T-helper 17 cell (primary cell): Measurements from ENCODE around the gene SLC6A8. TPM values are rescaled to one million over a fixed set of nuclear protein-coding genes. Genes with fewer than 3 reads are reported as not detected.
A peak's percentile ranks its signal among the peaks of the same experiment; 100 is the strongest.

ENCODE experiments used
- ATAC-seq: fragments of 150-1000 bp; cut with Tn5 transposase; 2 replicates; pipeline ENCODE4 v1.10.0; 2021; ENCODE audit warnings: mild to moderate bottlenecking, moderate library complexity
- DNase-seq, 3 donors: peaks; one replicate each; pipeline versions ENCODE4 v3.0.0 to v3.0.0-alpha.2; 2020 to 2021
- H3K9me3 ChIP-seq: one replicate; pipeline ENCODE4 v1.7.0; 2013; ENCODE audit warnings: low read length, mild to moderate bottlenecking; ENCODE audit not compliant: control insufficient read depth, poor library complexity, severe bottlenecking
- H3K27ac Mint-ChIP-seq: one replicate; pipeline ENCODE4 v1.8.0; 2022; ENCODE audit warnings: mild to moderate bottlenecking, moderate library complexity, mixed read lengths
- H3K27me3 Mint-ChIP-seq: one replicate; pipeline ENCODE4 v1.8.0; 2022; ENCODE audit warnings: mixed read lengths
- H3K36me3 Mint-ChIP-seq: one replicate; pipeline ENCODE4 v1.8.0; 2022; ENCODE audit warnings: low read depth, mixed read lengths
- H3K4me1 Mint-ChIP-seq: one replicate; pipeline ENCODE4 v1.8.0; 2022; ENCODE audit warnings: mild to moderate bottlenecking, mixed read lengths
- H3K4me3 Mint-ChIP-seq: one replicate; pipeline ENCODE4 v1.8.0; 2022; ENCODE audit warnings: mild to moderate bottlenecking, moderate library complexity, mixed read lengths
- total RNA-seq, 4 donors: library from RNA in 2 of 4; stranded (reverse) in 2 of 4; gene quantifications; one replicate each; pipeline ENCODE4 v1.2.3 and lab custom pipeline; 2022 to 2026

The SLC6A8 gene
- total RNA-seq, 2 donors from 2014 or later: 3.4 to 4.4 TPM

DNA sequence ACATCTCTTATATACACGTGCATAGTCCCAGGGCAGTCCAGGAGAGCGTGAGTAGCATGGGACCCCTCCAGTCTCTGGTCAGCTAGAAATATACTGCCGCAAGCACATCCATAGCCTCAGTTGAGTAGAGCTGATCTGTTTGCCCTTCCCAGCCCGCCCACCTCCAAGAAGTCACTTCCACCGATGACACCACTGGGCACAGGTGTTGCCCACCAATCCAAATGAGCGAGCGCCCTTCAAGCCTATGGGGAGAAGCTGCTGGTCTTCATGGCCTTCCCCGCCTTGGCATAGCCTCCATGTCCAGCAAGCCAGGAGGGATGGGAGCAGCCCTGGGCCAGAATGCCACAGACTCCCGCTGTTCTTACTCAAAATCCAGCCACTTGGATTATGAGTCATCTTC is 30.6 kb upstream of the SLC6A8 start:
- DNase-seq: no peak
- Mint-ChIP-seq H3K27ac (no peak overlapping the region), H3K4me3 (no peak overlapping the region), H3K27me3 (peaks cover 14% of the 10 kb centered on the region), H3K36me3 (no peaks in the 10 kb centered on the region), H3K4me1 (no peaks in the 10 kb centered on the region)
- ATAC-seq: no peak
- no peaks in the 10 kb centered on the region for H3K9me3 ChIP-seq

DNA sequence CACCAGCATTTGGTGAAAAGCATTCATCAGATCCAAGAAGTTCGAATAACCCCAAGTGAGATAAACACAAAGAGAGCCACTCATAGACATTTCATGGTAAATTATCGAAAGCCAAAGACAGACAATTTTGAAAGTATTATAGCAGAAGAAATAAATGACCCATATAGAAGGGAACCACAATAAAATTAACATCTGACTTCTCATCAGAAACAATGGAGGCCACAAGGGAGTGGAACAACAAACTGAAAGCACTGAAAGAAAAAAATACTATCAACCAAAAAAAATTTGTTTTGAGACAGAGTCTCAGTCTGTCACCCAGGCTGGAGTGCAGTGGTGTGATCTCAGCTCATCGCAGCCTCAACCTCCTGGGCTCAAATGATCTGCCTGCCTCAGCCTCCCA is 28.5 kb upstream of the SLC6A8 start:
- H3K36me3 Mint-ChIP-seq: no peaks in the 10 kb centered on the region
- ATAC-seq: no peak

DNA sequence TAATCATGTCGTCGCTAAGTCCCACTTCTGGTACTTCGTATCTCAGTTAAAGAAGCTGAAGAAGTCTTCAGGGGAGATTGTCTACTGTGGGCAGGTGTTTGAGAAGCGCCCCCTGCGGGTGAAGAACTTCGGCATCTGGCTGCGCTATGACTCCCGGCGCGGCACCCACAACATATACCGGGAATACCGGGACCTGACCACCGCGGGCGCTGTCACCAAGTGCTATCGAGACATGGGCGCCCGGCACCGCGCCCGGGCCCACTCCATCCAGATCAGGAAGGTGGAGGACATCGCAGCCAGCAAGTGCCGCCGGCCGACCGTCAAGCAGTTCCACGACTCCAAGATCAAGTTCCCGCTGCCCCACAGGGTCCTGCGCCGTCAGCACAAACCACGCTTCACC is 25.5 kb upstream of the SLC6A8 start:
- DNase-seq (peak; percentile 31 to 39 (median 36)), ATAC-seq (no peak)
- peaks cover 19% of the 10 kb centered on the region for H3K27me3 Mint-ChIP-seq
- H3K27ac Mint-ChIP-seq: no peak overlapping the region
- H3K36me3 Mint-ChIP-seq: no peaks in the 10 kb centered on the region
- no peaks in the 10 kb centered on the region for H3K9me3 ChIP-seq
- H3K4me1 Mint-ChIP-seq: peaks cover 2% of the 10 kb centered on the region
- no peak overlapping the region for H3K4me3 Mint-ChIP-seq

More for the DNA sequence above, 28.5 kb upstream of the SLC6A8 start:
- H3K9me3 ChIP-seq: no peaks in the 10 kb centered on the region
- Mint-ChIP-seq H3K4me1 (peaks cover 2% of the 10 kb centered on the region), H3K4me3 (no peak overlapping the region), H3K27me3 (peaks cover 19% of the 10 kb centered on the region), H3K27ac (no peak overlapping the region)
- no peak for DNase-seq

DNA sequence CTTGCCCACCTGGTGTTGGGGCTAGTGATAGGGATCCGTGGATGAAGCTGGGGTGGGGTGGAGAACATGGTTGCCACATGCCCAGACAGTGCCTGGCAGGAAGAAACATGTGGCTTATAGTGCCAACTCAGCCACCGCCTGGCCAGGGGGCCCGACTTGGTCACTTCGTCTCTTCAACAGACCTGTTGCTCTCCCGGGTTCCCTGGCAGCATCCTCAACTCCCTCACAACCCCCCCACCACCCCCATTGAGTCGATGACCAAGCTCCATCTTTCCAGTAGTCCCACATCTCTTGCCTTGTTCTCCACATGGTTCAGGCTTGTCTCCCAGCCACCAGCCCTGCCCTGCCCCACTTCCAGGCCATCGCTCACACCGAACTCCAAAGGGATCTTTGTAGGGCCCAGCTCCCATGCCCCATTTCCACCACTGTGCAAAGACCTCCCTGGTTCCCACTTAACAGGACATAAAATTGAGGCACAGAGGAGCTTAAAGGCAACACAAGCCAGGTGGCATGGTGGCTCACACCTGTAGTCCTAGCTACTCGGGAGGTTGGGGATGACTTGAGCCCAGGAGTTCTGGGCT is 21.9 kb upstream of the SLC6A8 start:
- no peaks in the 10 kb centered on the region for H3K9me3 ChIP-seq
- ATAC-seq: no peak
- Mint-ChIP-seq H3K27ac (no peak overlapping the region), H3K4me1 (peaks cover 11% of the 10 kb centered on the region), H3K36me3 (no peaks in the 10 kb centered on the region), H3K27me3 (peaks cover 24% of the 10 kb centered on the region), H3K4me3 (no peak overlapping the region)
- no peak for DNase-seq

DNA sequence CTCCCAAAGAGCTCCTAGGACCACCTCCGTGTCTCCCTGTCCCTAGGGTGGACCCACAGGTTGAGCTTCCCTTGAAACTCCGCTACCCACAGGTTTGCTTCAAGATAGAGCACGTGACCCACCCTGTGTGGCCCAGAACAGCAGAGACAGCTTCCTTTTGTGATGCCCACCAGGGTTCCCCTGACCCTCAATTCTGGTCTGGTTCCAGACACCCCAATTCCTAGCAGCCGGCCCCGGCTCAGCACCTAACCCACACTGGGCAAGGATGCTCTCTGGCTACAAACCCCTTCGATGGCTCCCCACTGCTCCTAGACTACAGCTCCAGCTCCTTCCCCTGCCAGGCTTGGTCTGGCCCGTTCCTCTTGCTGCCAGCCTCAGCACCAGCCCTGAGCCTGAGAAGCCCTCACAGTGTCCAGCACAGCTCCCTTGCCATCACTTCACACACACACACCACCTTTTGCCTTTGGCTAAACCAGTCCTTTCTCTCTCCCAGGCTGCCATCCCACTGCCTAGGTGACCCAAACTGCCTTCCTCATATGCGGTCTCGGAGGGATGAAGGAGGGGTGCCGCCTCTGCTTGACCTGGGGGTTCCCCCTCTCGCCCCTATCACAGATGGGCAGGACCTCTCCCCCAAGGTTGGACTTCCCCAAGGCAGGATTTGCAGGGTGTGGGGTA is 20.3 kb upstream of the SLC6A8 start:
- no peaks in the 10 kb centered on the region for H3K36me3 Mint-ChIP-seq

DNA sequence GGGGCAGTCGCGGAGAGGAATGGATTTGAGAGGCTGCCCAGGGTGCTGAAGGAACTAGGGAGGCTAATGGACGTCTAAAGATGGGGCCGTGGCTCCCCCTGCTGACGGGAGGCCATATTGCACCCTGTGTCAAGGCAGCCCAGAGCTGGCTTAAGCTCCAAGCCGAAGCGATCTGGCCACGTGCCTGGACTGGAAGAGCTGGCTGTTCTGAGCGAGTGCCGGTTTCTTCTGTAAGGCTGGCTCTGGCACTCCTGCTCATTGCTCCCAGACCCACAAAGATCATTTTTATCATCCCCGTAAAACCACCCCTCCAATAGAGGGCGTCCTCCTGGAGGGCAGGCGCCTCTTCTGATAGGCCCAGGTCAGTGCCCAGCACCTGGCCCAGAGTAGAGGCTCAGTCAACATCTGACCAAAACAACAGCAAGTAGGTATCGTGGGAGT is 19.8 kb upstream of the SLC6A8 start:
- Mint-ChIP-seq H3K27ac (peak overlapping the region; percentile 43), H3K4me3 (peak overlapping the region; percentile 86), H3K27me3 (peaks cover 18% of the 10 kb centered on the region), H3K36me3 (peaks cover 2% of the 10 kb centered on the region), H3K4me1 (peaks cover 14% of the 10 kb centered on the region)
- peak; percentile 57 to 71 (median 59) for DNase-seq
- ATAC-seq: peak; percentile 94
- no peaks in the 10 kb centered on the region for H3K9me3 ChIP-seq

More for the DNA sequence above, 20.3 kb upstream of the SLC6A8 start:
- Mint-ChIP-seq H3K4me3 (peak overlapping the region; percentile 86), H3K27me3 (peaks cover 17% of the 10 kb centered on the region), H3K4me1 (peaks cover 11% of the 10 kb centered on the region), H3K27ac (peak overlapping the region; percentile 43)
- DNase-seq (no peak), ATAC-seq (peak; percentile 35)
- no peaks in the 10 kb centered on the region for H3K9me3 ChIP-seq

DNA sequence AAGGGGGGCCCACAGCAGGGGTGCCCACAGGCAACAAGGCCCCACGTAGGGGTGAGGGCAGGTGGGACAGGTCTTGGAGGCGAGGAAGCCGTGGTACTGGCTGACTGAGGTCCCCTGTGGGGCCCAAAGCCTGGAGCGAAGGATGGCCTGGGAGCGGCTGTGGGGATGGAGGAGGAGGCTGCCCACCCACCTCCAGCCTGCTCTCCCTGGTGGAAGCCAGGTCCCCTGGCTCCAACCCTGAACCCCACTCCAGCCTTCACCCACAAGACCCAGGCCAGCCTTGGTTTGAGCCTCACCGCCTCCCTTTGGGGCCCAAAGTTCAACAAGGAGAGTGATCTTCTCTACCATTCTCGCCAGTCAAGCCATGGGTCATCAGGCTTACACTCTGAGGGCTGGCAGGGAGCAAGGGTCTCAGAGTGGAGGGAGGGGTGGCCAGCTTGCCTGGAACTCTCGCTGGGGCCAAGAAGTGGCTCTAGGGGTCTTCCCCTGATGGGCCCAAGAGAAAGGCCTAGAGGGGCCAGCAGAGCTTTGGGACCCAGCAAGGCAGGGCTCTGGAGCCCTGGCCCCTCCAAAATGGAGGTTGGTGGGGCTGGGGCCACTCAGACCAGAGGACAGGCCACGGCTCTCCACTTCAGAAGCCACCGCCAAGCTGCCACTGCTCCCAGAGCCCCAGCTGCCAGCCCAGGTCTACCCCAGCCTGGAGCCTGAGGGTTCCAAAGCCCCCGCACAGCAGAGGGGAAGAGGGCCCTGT is 19.1 kb upstream of the SLC6A8 start:
- H3K9me3 ChIP-seq: no peaks in the 10 kb centered on the region
- Mint-ChIP-seq H3K4me3 (no peak overlapping the region), H3K27me3 (peaks cover 18% of the 10 kb centered on the region), H3K36me3 (peaks cover 2% of the 10 kb centered on the region), H3K4me1 (peaks cover 14% of the 10 kb centered on the region), H3K27ac (no peak overlapping the region)
- DNase-seq (no peak), ATAC-seq (no peak)

DNA sequence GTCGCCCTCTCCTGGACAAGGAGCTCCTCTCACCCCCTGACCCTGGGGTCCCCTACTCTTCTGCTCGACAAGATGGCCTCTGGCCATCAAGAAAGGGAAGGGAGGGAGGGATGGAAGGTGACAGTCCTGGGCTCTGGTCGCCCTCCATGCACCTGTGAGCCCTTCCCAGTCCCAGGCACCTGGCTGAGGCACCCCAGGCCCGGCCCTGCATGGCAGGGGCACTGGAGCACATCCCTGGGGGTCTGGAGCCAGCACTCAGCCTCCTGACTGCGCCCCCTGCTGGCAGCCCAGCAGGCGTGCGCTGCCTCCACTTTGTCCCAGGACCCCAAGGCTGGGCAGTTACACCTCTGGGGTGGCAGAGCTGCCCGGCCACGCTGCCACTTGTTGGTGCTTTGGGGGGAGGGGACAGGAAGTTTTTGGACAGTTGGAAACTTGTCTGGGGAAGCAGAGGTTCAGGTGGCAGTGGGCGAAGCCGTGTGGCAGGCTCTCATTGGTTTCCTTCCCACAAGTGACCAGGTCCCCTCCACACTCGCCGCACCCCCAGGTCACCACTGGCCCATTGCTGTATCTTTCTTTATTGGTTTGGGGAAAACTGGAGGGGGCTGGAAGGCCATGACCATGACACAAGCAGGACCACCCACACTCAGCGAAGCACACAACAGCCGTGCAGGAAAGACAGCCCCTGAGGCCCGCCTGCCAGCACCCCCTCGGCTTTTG is 18.4 kb upstream of the SLC6A8 start:
- H3K27me3 Mint-ChIP-seq: peaks cover 21% of the 10 kb centered on the region
- H3K27ac Mint-ChIP-seq: no peak overlapping the region
- peak; percentile 49 for ATAC-seq
- H3K4me3 Mint-ChIP-seq: no peak overlapping the region
- peak; percentile 32 to 46 (median 44) for DNase-seq
- H3K36me3 Mint-ChIP-seq: peaks cover 2% of the 10 kb centered on the region
- no peaks in the 10 kb centered on the region for H3K9me3 ChIP-seq
- peaks cover 16% of the 10 kb centered on the region for H3K4me1 Mint-ChIP-seq

DNA sequence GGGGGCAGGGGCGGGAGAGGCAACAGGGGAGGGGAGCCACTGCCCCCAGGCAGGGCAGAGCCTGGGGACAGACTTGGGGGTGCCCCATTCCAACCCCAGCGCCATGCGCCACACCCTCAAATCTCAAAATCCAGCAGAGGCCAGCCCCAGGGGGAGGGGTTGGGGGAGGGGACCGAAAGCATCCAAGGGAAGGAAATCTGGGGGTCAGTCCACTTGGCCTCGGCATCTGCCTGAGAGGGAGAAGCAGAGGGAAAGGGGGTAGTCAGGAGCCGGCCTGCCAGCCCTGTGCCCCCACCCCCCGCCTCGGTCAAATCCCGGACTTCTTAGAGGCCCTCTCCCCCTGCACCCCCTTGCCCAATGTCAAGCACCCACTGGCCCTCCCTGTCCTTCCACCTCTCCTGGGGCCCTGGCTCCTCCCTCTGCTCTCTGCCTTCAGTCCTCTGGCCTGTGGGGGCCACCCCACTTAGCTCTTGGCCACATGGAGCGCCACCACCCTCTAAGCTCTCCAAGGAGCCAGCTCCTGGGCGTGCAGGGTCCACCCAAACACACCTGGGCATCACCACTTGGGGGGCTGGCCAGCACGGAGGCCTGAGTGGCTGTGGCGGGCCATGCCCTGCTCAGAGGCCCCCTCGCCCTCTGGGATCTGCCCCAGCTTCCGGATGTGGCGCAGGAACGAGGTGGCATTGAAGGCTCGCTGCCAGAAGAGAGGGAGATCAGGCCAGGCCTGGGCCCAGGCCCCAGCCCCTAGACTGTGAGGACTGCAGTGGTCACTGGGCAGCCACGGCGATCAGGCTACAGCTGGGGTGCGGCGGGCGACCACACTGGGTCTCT is 17.6 kb upstream of the SLC6A8 start:
- no peak for ATAC-seq

DNA sequence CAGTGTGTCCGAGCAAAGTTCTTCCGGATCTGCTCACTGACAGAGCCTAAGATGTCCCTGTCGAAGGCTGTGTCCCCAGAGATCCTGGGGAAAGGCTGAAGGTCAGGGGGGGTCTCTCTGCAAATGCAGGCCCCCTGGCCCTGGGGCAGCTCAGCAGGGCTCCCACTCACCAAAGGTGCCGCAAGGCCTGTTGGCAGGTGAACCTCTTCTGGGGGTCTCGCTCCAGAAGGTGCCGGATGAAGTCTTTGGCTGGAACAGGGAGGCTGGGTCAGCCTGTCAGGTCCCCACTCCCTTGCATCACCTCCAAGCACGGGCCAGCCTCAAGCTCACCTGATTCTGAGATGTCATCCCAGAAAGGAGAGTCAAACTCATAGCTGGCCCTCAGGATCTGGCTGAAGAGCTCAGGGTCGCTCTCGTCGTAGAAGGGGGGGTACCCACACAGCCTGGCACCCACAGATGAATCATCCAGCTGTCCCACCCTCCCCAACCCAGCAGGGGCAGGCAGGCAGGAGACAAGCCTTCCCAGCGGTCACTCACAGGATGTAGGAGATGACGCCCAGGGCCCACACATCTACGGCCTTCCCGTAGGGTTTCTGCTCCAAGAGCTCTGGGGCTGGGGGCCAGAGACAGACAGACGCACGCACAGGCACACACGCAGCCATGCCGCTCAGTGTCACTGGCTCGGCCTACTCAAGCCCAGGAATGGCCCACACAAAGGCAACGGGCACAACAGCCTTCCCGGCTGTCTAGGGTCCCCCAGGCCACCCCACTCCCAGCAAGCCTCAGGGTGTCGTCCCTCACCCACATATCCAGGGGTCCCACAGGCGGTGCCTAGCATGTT is 16.8 kb upstream of the SLC6A8 start:
- H3K4me3 Mint-ChIP-seq: no peak overlapping the region
- H3K4me1 Mint-ChIP-seq: peaks cover 16% of the 10 kb centered on the region
- H3K27me3 Mint-ChIP-seq: peaks cover 29% of the 10 kb centered on the region
- DNase-seq (no peak), ATAC-seq (no peak)
- H3K9me3 ChIP-seq: no peaks in the 10 kb centered on the region
- H3K27ac Mint-ChIP-seq: no peak overlapping the region
- peaks cover 2% of the 10 kb centered on the region for H3K36me3 Mint-ChIP-seq

More for the DNA sequence above, 17.6 kb upstream of the SLC6A8 start:
- H3K4me1 Mint-ChIP-seq: peaks cover 16% of the 10 kb centered on the region
- H3K9me3 ChIP-seq: no peaks in the 10 kb centered on the region
- peaks cover 29% of the 10 kb centered on the region for H3K27me3 Mint-ChIP-seq
- no peak for DNase-seq
- H3K36me3 Mint-ChIP-seq: peaks cover 2% of the 10 kb centered on the region
- H3K27ac Mint-ChIP-seq: no peak overlapping the region
- no peak overlapping the region for H3K4me3 Mint-ChIP-seq

DNA sequence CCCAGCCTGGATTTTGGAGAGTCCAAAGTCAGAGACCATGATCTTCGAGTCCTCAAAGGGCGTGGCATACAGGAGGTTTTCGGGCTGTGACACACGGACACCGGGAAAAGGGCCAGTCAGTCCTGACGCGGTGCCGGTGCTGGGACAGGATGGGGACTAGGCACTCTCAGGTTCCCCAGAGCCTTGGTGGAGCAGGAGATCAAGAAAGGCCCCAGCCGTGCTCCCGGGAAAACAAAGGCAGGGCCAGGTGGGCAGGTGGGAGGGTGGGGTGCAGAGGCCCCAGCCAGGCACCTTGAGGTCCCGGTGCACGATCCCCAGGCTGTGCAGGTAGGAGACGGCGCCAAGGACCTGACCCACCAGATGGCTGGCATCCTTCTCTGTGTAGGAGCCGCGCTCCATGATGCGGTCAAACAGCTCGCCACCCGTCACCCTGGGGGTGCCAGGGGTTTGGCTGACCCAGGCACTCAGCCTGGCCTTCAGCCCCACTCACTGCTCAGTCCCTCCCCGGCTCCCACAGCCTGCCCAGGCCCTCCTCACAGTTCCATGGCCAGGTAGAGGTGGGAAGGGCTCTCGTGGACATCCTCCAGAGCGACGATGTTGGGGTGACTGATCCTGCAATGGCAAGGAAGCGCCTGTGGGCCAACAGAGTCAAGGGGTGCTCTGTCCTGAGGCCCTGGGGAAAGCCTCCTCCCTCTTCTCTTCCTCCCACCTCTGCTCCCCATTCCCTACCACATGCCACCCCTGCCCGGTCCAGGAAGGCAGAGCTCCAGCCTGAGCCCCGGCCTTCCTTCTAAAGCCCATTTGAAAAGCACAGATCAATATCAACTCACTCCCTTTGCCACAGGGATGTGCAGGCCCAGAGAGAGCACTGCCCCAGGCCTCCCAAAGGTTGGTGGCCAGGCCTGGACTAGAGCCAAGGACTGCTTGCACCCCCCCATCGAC is 15.9 kb upstream of the SLC6A8 start:
- DNase-seq (no peak), ATAC-seq (no peak)
- peaks cover 2% of the 10 kb centered on the region for H3K36me3 Mint-ChIP-seq

More for the DNA sequence above, 15.9 kb upstream of the SLC6A8 start:
- Mint-ChIP-seq H3K27ac (no peak overlapping the region), H3K4me1 (peaks cover 16% of the 10 kb centered on the region), H3K27me3 (peaks cover 29% of the 10 kb centered on the region), H3K4me3 (no peak overlapping the region)
- no peaks in the 10 kb centered on the region for H3K9me3 ChIP-seq
